Astrocyte (in vitro differentiated cells and primary cell): ENCODE measurements around the gene PRRC2C. TPM values are rescaled to one million over a fixed set of nuclear protein-coding genes. Genes with fewer than 3 reads are reported as not detected.

Experiments used
- DNase-seq: peaks from one replicate; pipeline ENCODE4 v3.0.0-alpha.2; 2010; ENCODE audit warnings: low read depth
- FAIRE-seq: peaks from 2 replicates; lab custom pipeline; 2011; peaks lifted over from hg19 to GRCh38; lab: Jason Lieb, UNC
- H2AFZ ChIP-seq: 2 replicates; pipeline ENCODE4 v1.6.0; 2012; ENCODE audit warnings: low read depth, low read length, inconsistent platforms
- H3K27ac ChIP-seq: 2 replicates; pipeline ENCODE4 v1.5.1; 2011; ENCODE audit warnings: low read depth, low read length, inconsistent platforms
- H3K27me3 ChIP-seq: 2 replicates; pipeline ENCODE4 v1.6.0; 2011; ENCODE audit warnings: low read length, inconsistent platforms; ENCODE audit not compliant: insufficient read depth
- H3K36me3 ChIP-seq: 2 replicates; pipeline ENCODE4 v1.5.1; 2011; ENCODE audit warnings: low read length, inconsistent platforms; ENCODE audit not compliant: insufficient read depth
- H3K4me1 ChIP-seq: 2 replicates; pipeline ENCODE4 v1.5.1; 2011; ENCODE audit warnings: low read length, inconsistent platforms; ENCODE audit not compliant: insufficient read depth
- H3K4me2 ChIP-seq: 2 replicates; pipeline ENCODE4 v1.6.0; 2012; ENCODE audit warnings: low read length, inconsistent platforms
- H3K4me3 ChIP-seq: 2 replicates; pipeline ENCODE4 v1.5.1; 2011; ENCODE audit warnings: low read depth, mild to moderate bottlenecking, low read length, inconsistent platforms; ENCODE audit not compliant: insufficient read depth
- H3K79me2 ChIP-seq: 2 replicates; pipeline ENCODE4 v1.6.0; 2012; ENCODE audit warnings: mild to moderate bottlenecking, low read length, inconsistent platforms; ENCODE audit not compliant: insufficient read depth
- H3K9ac ChIP-seq: 2 replicates; pipeline ENCODE4 v1.6.0; 2012; ENCODE audit warnings: mild to moderate bottlenecking, low read length, inconsistent platforms
- H3K9me3 ChIP-seq: 2 replicates; pipeline ENCODE4 v1.5.1; 2012; ENCODE audit warnings: low read depth, mild to moderate bottlenecking, low read length, inconsistent platforms; ENCODE audit not compliant: insufficient read depth
- H4K20me1 ChIP-seq: 2 replicates; pipeline ENCODE4 v1.6.0; 2012; ENCODE audit warnings: low read length, inconsistent platforms; ENCODE audit not compliant: insufficient read depth
- H3K27ac Mint-ChIP-seq: one replicate; pipeline ENCODE4 v1.8.0; 2021; ENCODE audit warnings: mild to moderate bottlenecking, mixed read lengths; ENCODE audit not compliant: unreplicated experiment
- H3K27me3 Mint-ChIP-seq: one replicate; pipeline ENCODE4 v1.8.0; 2021; ENCODE audit warnings: low read depth, mixed read lengths; ENCODE audit not compliant: unreplicated experiment
- H3K36me3 Mint-ChIP-seq: one replicate; pipeline ENCODE4 v1.8.0; 2021; ENCODE audit warnings: low read depth, mixed read lengths; ENCODE audit not compliant: unreplicated experiment
- H3K4me1 Mint-ChIP-seq: one replicate; pipeline ENCODE4 v1.8.0; 2021; ENCODE audit warnings: low read depth, mixed read lengths; ENCODE audit not compliant: unreplicated experiment
- H3K4me3 Mint-ChIP-seq: one replicate; pipeline ENCODE4 v1.8.0; 2021; ENCODE audit warnings: mild to moderate bottlenecking, moderate library complexity, mixed read lengths; ENCODE audit not compliant: unreplicated experiment
- H3K9me3 Mint-ChIP-seq: one replicate; pipeline ENCODE4 v1.8.0; 2021; ENCODE audit warnings: mild to moderate bottlenecking, mixed read lengths; ENCODE audit not compliant: unreplicated experiment
- EZH2 ChIP-seq: IDR thresholded peaks from 2 replicates; pipeline ENCODE4 v1.6.1; 2012; ENCODE audit warnings: mild to moderate bottlenecking, low read length, inconsistent platforms; ENCODE audit not compliant: insufficient read depth
- total RNA-seq: library from RNA; stranded (reverse); gene quantifications from 2 replicates; pipeline ENCODE4 v1.2.1, GENCODE V29; 2021
- TF ChIP-seq, protein P1 (sequence below): IDR thresholded peaks from 2 replicates; pipeline ENCODE4 v1.5.1; 2011; ENCODE audit warnings: low read depth, mild to moderate bottlenecking, inconsistent platforms, low read length, moderate library complexity; ENCODE audit not compliant: insufficient read depth

PRRC2C gene
- total RNA-seq, 1 donor from 2014 or later: 196 TPM

DNA sequence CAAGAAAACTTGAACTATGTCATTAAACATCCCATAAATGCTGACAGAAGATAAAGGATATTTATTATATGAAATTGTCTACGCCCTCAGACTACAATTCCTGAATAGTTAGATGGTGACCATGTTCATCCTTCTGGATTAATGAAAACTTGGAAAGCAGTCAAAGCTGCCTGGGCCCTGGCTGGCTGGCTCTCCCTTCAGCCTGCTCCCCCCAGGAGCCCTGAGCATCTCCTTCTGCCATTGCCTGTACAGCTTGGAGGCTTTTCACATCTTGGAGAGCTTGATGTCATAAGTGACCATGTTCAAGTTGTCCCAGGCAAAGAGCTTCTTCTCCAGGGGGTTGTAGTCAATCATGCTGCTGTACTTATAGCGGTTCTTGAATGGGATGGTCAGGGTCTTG is 150.3 kb downstream of the PRRC2C start:
- FAIRE-seq (no peak), DNase-seq (no peak)
- Histone ChIP-seq H4K20me1 (no peaks in the 10 kb centered on the region), H3K9me3 (no peaks in the 10 kb centered on the region), H3K27ac (no peak overlapping the region), H3K27me3 (no peaks in the 10 kb centered on the region), H3K4me3 (no peak overlapping the region), H3K4me1 (no peaks in the 10 kb centered on the region), H2AFZ (no peak overlapping the region), H3K79me2 (no peaks in the 10 kb centered on the region), H3K36me3 (no peaks in the 10 kb centered on the region), H3K9ac (no peak overlapping the region), H3K4me2 (no peak overlapping the region)
- Mint-ChIP-seq H3K4me1 (no peaks in the 10 kb centered on the region), H3K9me3 (peaks cover 7% of the 10 kb centered on the region), H3K36me3 (no peaks in the 10 kb centered on the region), H3K27ac (no peak overlapping the region), H3K4me3 (no peak overlapping the region), H3K27me3 (peaks cover 13% of the 10 kb centered on the region)
- TF ChIP-seq, protein P1, sequence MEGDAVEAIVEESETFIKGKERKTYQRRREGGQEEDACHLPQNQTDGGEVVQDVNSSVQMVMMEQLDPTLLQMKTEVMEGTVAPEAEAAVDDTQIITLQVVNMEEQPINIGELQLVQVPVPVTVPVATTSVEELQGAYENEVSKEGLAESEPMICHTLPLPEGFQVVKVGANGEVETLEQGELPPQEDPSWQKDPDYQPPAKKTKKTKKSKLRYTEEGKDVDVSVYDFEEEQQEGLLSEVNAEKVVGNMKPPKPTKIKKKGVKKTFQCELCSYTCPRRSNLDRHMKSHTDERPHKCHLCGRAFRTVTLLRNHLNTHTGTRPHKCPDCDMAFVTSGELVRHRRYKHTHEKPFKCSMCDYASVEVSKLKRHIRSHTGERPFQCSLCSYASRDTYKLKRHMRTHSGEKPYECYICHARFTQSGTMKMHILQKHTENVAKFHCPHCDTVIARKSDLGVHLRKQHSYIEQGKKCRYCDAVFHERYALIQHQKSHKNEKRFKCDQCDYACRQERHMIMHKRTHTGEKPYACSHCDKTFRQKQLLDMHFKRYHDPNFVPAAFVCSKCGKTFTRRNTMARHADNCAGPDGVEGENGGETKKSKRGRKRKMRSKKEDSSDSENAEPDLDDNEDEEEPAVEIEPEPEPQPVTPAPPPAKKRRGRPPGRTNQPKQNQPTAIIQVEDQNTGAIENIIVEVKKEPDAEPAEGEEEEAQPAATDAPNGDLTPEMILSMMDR: no peak
- no peak for TF ChIP-seq EZH2

DNA sequence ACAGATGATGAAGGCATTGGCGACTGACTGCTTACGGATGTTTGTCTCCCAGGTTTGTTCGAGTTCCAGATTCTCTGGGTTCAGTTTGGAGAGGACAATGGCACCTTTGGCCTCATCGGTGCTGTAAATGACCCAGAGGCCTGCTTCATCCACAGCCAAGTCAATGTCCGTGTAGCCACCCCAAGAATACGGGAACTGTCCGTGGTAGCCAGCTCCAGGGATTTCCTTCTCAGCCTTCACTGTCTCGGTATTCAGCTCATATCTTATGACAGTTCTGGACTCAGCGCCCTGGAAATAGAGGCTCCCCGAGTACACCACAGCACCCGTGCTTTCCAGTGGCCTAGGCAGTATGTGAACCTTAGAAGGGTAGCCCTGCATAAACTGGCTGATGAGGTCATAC is 150.8 kb downstream of the PRRC2C start:
- FAIRE-seq (no peak), DNase-seq (no peak)
- H3K79me2 ChIP-seq: no peaks in the 10 kb centered on the region
- no peaks in the 10 kb centered on the region for H3K36me3 ChIP-seq
- H3K4me3 ChIP-seq: no peak overlapping the region
- no peak overlapping the region for H3K27ac Mint-ChIP-seq
- no peaks in the 10 kb centered on the region for H3K4me1 Mint-ChIP-seq
- H3K9ac ChIP-seq: no peak overlapping the region
- peaks cover 7% of the 10 kb centered on the region for H3K9me3 Mint-ChIP-seq
- no peak overlapping the region for H2AFZ ChIP-seq
- H3K36me3 Mint-ChIP-seq: no peaks in the 10 kb centered on the region
- no peak overlapping the region for H3K4me2 ChIP-seq
- H3K4me3 Mint-ChIP-seq: no peak overlapping the region
- H3K27me3 Mint-ChIP-seq: peaks cover 13% of the 10 kb centered on the region
- no peaks in the 10 kb centered on the region for H4K20me1 ChIP-seq
- H3K4me1 ChIP-seq: no peaks in the 10 kb centered on the region
- TF ChIP-seq, protein P1: no peak
- TF ChIP-seq EZH2: no peak
- H3K9me3 ChIP-seq: no peaks in the 10 kb centered on the region
- no peaks in the 10 kb centered on the region for H3K27me3 ChIP-seq
- no peak overlapping the region for H3K27ac ChIP-seq

DNA sequence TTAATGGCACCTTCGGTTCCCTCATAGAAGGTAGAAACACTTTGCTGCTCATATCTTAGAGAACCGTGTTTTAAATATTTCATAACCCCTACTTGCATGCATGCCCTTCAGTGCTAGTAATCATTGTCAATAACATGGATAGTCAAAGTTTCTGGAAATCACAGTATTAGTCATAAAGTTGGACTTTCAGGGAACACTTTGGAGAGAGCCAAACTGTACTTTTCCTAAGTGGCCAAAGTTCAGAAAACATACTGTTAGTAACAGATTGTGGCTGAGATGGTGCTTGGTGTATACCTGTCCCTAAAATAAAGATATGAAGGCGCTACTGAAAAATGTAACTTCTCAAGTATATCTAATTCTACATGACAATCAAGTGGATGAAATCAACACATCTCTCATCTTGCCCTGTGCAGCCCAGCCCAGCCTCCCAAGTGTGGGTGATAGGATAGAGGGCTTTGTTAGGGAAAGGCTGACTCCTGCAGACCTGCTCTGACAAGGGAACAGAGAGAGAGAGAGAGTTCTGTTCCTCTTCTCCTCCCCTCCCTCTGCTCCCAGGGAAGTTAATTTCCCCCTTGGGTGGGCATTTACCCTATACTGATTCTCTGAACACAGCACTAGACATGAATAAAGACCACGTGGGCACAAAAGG is 152.7 kb downstream of the PRRC2C start:
- Histone ChIP-seq H3K79me2 (no peaks in the 10 kb centered on the region), H3K36me3 (no peaks in the 10 kb centered on the region), H3K4me3 (no peak overlapping the region), H3K4me1 (no peaks in the 10 kb centered on the region), H3K9ac (no peak overlapping the region), H4K20me1 (no peaks in the 10 kb centered on the region), H3K4me2 (no peak overlapping the region), H3K27ac (no peak overlapping the region), H2AFZ (no peak overlapping the region), H3K27me3 (no peaks in the 10 kb centered on the region), H3K9me3 (no peaks in the 10 kb centered on the region)
- Mint-ChIP-seq H3K4me1 (no peaks in the 10 kb centered on the region), H3K27me3 (peaks cover 9% of the 10 kb centered on the region), H3K9me3 (peaks cover 2% of the 10 kb centered on the region), H3K36me3 (no peaks in the 10 kb centered on the region), H3K27ac (no peak overlapping the region), H3K4me3 (no peak overlapping the region)
- FAIRE-seq (no peak), DNase-seq (no peak)
- TF ChIP-seq, protein P1: no peak
- no peak for TF ChIP-seq EZH2
